Brain microvascular endothelial cell (primary cell): ENCODE measurements around the gene GABRD.
A peak's percentile ranks its signal among the peaks of the same experiment; 100 is the strongest.

Experiments used
- DNase-seq: peaks from one replicate; pipeline ENCODE4 v3.0.0-alpha.2; 2020
- H3K27ac ChIP-seq: fragments of 250-450 bp; sonication (Bioruptor Pico); 2 replicates; pipeline ENCODE4 v1.5.1; 2020; ENCODE audit warnings: mild to moderate bottlenecking, moderate library complexity
- H3K27me3 ChIP-seq: fragments of 250-450 bp; sonication (Bioruptor Pico); replicated peaks from 2 replicates; pipeline ENCODE4 v1.5.1; 2020; ENCODE audit warnings: mild to moderate bottlenecking
- H3K36me3 ChIP-seq: fragments of 250-450 bp; sonication (Bioruptor Pico); replicated peaks from 2 replicates; pipeline ENCODE4 v1.5.1; 2020; ENCODE audit warnings: mild to moderate bottlenecking
- H3K4me3 ChIP-seq: 2 replicates; pipeline ENCODE4 v1.5.1; 2011; ENCODE audit warnings: low read depth, mild to moderate bottlenecking, control low read depth, low read length, moderate library complexity
- CTCF ChIP-seq: IDR thresholded peaks from 2 replicates; pipeline ENCODE4 v1.5.1; 2011; ENCODE audit warnings: low read depth, mild to moderate bottlenecking, moderate library complexity, low read length, control low read depth, inconsistent platforms; ENCODE audit errors: missing control alignments
- in situ Hi-C: cut with HindIII; loops from 2 replicates; pipeline ENCODE4 v1.10.0; 2017; ENCODE audit warnings: low sequenced_read_pairs, low pct_ligation_motif_present

The GABRD gene

DNA sequence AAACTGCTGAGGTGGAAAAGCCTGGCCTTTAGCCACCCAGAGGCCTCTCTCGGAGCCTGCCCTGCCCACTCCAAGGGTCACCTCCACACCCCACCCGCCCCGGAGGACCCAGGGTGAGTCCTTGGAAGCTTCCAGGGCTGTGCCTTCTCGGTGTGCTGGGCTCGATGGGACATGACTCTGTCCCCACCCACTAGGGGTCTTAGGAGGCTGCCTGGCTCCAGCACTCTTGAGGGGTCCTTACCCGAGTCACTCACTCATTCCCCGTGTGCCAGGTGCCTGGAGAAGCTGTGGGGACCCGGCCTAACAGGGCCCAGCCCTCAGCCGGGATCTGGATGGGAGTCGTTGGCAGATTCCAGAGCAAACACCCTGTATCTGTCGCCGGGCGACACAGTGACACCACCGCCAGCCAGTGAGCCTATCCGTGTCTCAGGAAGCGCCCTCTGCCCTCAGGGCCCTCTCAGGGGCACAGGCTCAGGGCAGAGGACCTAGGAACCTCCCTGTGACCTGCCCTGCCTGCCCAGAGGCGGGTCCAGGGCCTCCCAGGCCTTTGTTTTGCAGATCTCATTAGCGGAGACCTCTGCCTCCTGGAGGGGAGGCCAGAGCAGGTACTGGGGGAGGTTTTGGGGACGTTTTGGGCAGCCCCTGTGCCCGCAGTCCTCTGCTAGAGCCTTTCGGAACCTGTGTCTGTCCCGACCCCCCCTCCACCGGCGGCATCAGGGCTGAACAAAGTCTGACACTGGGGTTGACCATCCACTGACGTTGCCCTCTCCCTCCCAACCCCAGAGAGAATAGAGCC, 28.0 kb downstream of the GABRD start:
- TF ChIP-seq CTCF, result no peak
- H3K36me3 ChIP-seq, result no peaks in the 10 kb centered on the region
- H3K27me3 ChIP-seq, result peaks cover 40% of the 10 kb centered on the region
- H3K27ac ChIP-seq, result no peak overlapping the region
- DNase-seq, result no peak
- in situ Hi-C loops, result no loop called here
- H3K4me3 ChIP-seq, result no peak overlapping the region

DNA sequence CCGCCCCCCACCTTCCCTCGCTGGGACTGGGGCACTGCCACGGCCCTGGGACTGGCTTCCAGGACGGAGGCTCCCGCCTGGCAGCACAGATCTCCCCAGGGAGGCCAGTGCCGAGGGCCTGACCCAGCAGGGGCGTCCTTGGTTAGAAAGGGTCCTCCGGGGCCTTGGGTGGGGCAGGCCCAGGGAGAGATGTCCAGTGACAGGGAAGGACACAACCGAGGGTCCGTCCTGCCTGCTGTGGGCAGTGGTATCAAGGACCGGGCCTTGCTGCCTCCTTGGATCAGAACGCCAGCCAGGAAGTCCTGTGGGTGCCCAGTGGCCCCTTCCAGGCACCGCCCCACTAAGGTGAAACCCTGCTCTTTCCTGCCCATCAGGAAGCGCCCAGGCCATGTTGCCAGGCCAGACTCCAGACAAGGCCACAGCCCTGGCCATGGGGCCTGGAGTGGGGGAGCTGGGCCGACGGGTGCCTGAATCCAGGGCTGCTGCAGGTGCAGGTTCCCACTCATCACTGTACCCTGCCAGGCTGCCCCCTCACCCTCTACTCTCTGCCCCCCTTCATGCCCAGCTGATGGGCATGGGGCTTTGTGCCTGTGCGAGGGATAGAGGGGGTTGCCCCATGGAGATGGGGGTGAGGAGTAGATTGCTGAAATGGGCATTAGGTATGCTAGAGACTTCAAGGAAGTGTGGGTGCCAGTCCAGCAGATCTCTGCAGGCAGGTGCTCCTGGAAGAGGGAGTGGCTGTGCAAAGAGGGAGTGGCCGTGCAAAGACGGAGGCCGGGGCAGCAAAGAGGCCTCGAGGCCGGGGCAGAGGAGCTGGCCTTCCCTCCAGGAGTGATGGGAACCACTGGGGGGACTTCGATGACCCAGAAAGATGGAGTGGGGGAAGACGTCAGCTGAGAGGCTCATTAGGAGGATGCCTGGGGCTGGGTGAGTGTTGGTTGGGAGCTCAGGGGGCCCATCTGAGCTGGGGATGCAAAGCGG, 28.9 kb downstream of the GABRD start:
- H3K4me3 ChIP-seq, result no peak overlapping the region
- no peaks in the 10 kb centered on the region for H3K36me3 ChIP-seq
- in situ Hi-C loops, result no loop called here
- H3K27ac ChIP-seq, result no peak overlapping the region
- no peak for TF ChIP-seq CTCF
- no peak for DNase-seq
- H3K27me3 ChIP-seq, result peaks cover 42% of the 10 kb centered on the region

- Histone ChIP-seq H3K36me3 (no peaks in the 10 kb centered on the region), H3K4me3 (no peak overlapping the region), H3K27ac (no peak overlapping the region), H3K27me3 (peaks cover 42% of the 10 kb centered on the region)
- in situ Hi-C loops, result no loop called here
- no peak for DNase-seq
- TF ChIP-seq CTCF, result peak; percentile 54
Observed at GRCh38 chr1:2049225-2049717, 30.1 kb downstream of the GABRD start.

DNA sequence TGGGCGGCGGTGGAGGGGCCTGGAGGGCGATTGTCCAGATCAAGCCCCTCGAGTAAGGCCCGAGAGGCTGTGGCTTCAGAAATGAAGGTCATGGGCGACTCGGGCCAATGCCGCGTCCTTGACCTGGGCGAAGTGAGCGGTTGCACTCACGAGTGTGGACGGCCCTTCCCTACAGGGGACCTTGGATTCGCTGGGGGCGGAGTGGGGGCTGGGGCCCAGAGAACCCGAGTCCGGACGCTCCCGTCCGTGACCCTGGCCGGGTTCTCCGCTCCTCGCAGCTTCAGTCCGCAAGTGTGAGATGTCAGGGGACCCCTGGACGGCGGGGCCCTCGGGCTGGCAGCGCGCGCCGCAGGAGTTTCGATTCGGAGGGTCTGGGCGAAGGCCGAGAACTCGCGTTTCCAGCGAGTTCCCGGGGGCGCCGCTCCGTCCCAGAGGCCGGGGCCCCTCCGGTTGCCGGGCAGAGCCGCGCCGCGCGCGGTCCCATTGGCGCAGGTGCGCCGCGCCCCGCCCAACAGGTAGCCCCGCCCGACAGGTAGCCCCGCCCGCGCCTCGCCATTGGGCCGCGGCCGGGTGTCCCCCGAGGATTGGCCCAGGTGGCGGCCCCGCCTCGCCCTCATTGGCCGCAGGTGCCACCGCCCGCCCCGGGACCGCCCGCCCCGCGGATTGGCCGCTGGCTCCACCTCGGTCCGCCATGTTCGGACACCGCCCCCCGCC, 30.7 kb downstream of the GABRD start, which contains the start of gene PRKCZ:
TSS of gene PRKCZ (plus strand) at position 694 of the 714 bp plus-strand sequence. CDS start 220 bp downstream, outside the sequence.
- no peak for TF ChIP-seq CTCF
- Histone ChIP-seq H3K27me3 (peaks cover 42% of the 10 kb centered on the region), H3K36me3 (no peaks in the 10 kb centered on the region), H3K27ac (no peak within 1 kb of the TSS), H3K4me3 (no peak within 1 kb of the TSS)
- no peak for DNase-seq
- in situ Hi-C loops, result no loop called here

DNA sequence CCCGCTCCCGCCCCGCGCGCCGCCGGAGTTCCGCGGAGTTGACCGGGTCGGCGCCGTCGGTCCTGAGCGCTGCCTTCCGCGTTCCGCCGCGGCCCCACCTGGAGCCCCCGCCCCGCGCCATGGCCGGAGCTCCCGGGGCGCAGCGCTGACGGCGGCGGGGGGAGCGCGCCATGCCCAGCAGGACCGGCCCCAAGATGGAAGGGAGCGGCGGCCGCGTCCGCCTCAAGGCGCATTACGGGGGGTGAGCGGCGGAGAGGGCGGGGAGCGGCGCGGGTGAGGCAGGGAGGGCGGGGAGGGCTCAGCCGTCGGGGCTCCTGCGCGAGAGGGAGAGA, 31.3 kb downstream of the GABRD start:
- Histone ChIP-seq H3K4me3 (no peak overlapping the region), H3K27me3 (peaks cover 42% of the 10 kb centered on the region), H3K27ac (no peak overlapping the region), H3K36me3 (no peaks in the 10 kb centered on the region)
- TF ChIP-seq CTCF, result no peak
- in situ Hi-C loops, result no loop called here
- no peak for DNase-seq
